Uterus (tissue), 2 donors: Measurements from ENCODE around the gene SEMA4G.

Experiments
- POLR2A ChIP-seq, 2 donors: fragments of 450-650 bp; IDR thresholded peaks; one replicate each; pipeline ENCODE4 v1.6.1; 2016; ENCODE audit warnings: antibody characterized with exemption in 2 of 2, mild to moderate bottlenecking in 1 of 2, moderate library complexity in 1 of 2
- TF ChIP-seq, protein P1 (sequence below), 4 experiments: fragments of 200-600 bp in 2 of 4; fragments of 450-650 bp in 2 of 4; sonication (generic) in 2 of 4; IDR thresholded peaks; one replicate each; pipeline ENCODE4 v1.5.1; 2016 to 2019; ENCODE audit warnings: antibody characterized with exemption in 4 of 4, mild to moderate bottlenecking in 2 of 4, moderate library complexity in 1 of 4

DNA sequence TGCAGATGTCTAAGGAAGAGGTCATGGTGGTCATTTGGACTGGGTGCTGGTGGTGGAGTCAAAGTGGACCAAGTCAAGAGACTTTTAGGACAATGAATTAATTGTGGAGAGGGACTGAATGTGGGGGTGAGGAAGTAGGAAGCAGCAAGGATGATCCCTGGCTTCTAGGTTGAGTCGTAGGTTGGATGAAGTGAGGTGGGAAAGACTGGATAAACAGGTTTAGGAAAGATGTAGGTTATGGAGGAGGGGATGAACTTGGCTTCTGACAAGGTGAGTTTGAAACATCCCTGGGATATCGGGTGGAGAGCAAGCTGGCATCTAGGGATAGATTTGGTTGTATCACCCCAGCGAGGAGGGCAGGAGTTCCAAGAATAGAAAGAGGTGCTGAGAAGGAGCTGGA is 7.6 kb downstream of the SEMA4G start:
- TF ChIP-seq, protein P1, sequence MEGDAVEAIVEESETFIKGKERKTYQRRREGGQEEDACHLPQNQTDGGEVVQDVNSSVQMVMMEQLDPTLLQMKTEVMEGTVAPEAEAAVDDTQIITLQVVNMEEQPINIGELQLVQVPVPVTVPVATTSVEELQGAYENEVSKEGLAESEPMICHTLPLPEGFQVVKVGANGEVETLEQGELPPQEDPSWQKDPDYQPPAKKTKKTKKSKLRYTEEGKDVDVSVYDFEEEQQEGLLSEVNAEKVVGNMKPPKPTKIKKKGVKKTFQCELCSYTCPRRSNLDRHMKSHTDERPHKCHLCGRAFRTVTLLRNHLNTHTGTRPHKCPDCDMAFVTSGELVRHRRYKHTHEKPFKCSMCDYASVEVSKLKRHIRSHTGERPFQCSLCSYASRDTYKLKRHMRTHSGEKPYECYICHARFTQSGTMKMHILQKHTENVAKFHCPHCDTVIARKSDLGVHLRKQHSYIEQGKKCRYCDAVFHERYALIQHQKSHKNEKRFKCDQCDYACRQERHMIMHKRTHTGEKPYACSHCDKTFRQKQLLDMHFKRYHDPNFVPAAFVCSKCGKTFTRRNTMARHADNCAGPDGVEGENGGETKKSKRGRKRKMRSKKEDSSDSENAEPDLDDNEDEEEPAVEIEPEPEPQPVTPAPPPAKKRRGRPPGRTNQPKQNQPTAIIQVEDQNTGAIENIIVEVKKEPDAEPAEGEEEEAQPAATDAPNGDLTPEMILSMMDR (IDR thresholded peaks at IDR 0.05) = no peak
- TF ChIP-seq POLR2A (IDR thresholded peaks at IDR 0.05) = no peak
